Heart left ventricle (tissue), 13 donors: ENCODE data around the gene SLC18B1.

ENCODE experiments used
- POLR2A ChIP-seq, 2 donors: fragments of 450-650 bp; IDR thresholded peaks; one replicate each; pipeline ENCODE4 v1.6.1; 2017; ENCODE audit warnings: antibody characterized with exemption in 2 of 2, mild to moderate bottlenecking in 2 of 2, moderate library complexity in 2 of 2
- TF ChIP-seq, protein P1 (sequence below), 12 donors: fragments of 200-600 bp; sonication (generic) in 4 of 12; IDR thresholded peaks; one replicate each; pipeline versions ENCODE4 v1.5.0 to v1.8.0; 2018 to 2022; ENCODE audit warnings: antibody characterized with exemption in 12 of 12, mild to moderate bottlenecking in 5 of 12
- donor health status: ischemic (EF 13 %, LVEDD 7.1; RV severe dilation, severe dysfunction).
- donor health status: DM: no; HTN: yes; CAD: no.
- donor health status: DM: no; HTN: no; CAD: no.
- donor health status: ischemic (EF 25% LVEDD 6.9; RV normal size, moderate dysfunction).
- donor health status: ischemic (EF 25% LVEDD 5.7; RV mildly dilated, moderate dysfunction).
- donor health status: ischemic (EF 35%, LVEDD 5.7; RV mildly dilated, moderate dysfunction).
- donor health status: nonischemic (EF 11% LVEDD 7.7; RV severe dilation, severe dysfunction).
- donor health status: DM: yes; HTN: yes; CAD: no.
- donor health status: PGD.
- donor health status: ischemic (EF 29% LVEDD 5.4; RV normal size, mild dysfunction).
- donor health status: nonischemic (EF 23%, LVEDD 6.1; RV moderate dilation, normal function).

DNA sequence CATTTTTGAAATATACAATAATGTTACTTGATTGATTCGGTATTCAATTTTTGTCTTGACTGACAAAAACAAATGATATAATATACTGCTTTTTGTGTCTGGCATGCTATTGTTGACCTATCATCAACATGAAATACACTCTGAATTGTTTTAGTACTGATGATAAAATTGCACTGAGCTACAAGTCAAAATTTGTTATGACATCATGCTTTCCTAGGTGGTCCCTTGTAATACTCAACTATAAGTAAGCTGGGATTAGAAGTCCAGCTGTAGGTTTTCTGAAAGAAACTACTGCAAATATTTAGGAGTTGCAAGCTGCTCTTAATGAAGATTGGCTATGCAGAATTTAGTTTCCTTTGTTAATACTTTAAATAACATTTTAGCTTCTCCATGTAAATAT, 32.9 kb downstream of the SLC18B1 start:
- TF ChIP-seq, protein P1, sequence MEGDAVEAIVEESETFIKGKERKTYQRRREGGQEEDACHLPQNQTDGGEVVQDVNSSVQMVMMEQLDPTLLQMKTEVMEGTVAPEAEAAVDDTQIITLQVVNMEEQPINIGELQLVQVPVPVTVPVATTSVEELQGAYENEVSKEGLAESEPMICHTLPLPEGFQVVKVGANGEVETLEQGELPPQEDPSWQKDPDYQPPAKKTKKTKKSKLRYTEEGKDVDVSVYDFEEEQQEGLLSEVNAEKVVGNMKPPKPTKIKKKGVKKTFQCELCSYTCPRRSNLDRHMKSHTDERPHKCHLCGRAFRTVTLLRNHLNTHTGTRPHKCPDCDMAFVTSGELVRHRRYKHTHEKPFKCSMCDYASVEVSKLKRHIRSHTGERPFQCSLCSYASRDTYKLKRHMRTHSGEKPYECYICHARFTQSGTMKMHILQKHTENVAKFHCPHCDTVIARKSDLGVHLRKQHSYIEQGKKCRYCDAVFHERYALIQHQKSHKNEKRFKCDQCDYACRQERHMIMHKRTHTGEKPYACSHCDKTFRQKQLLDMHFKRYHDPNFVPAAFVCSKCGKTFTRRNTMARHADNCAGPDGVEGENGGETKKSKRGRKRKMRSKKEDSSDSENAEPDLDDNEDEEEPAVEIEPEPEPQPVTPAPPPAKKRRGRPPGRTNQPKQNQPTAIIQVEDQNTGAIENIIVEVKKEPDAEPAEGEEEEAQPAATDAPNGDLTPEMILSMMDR (IDR thresholded peaks at IDR 0.05), result no peak
- no peak for TF ChIP-seq POLR2A (IDR thresholded peaks at IDR 0.05)
